Left renal cortex interstitium (tissue), 4 donors: Measurements from ENCODE around the gene MS4A2. TPM values are rescaled to one million over a fixed set of nuclear protein-coding genes. Genes with fewer than 3 reads are reported as not detected.

Source experiments
- polyA plus RNA-seq, 4 donors: library from polyadenylated mRNA; unstranded; fragments of 120-200 nt; gene quantifications; one replicate each; pipeline ENCODE4 v1.2.1, GENCODE V29; 2013; ENCODE audit not compliant: insufficient read length in 4 of 4

MS4A2 gene
- polyA plus RNA-seq, 4 donors, result 0.05 to 0.11 (median 0.09) TPM

Other genes starting within 250 kb of the MS4A2 start
- under 1 TPM in 2 of 4 donors, not detected in 2; 0.11 to 0.21 TPM for gene CBLIF, start 243.2 kb upstream of the MS4A2 start, polyA plus RNA-seq
- under 1 TPM in 1 of 4 donors, not detected in 3; 0.30 TPM for gene TCN1, start 222.2 kb upstream of the MS4A2 start, polyA plus RNA-seq
- under 1 TPM in 2 of 4 donors, not detected in 2; 0.18 to 0.21 TPM for gene OOSP3, start 209.9 kb upstream of the MS4A2 start, polyA plus RNA-seq
- under 1 TPM in 2 of 4 donors, not detected in 2; 0.31 to 0.33 TPM for gene OOSP1, start 150.2 kb upstream of the MS4A2 start, polyA plus RNA-seq
- under 1 TPM in 1 of 4 donors, not detected in 3; 0.27 TPM for gene OOSP4A, start 124.6 kb upstream of the MS4A2 start, polyA plus RNA-seq
- not detected for gene OOSP4B, start 71.5 kb upstream of the MS4A2 start, polyA plus RNA-seq
- gene OOSP2, start 48.3 kb upstream of the MS4A2 start, polyA plus RNA-seq, result not detected
- 1 to 10 TPM in 1 of 4 donors, under 1 TPM in 3; 0.19 to 1.1 (median 0.66) TPM for gene MS4A3, start 32.0 kb upstream of the MS4A2 start, polyA plus RNA-seq
- 10 to 100 TPM; 10.8 to 20.2 (median 15.0) TPM for gene MS4A6A, start 94.4 kb downstream of the MS4A2 start, polyA plus RNA-seq
- gene MS4A4E, start 154.5 kb downstream of the MS4A2 start, polyA plus RNA-seq, result 1 to 10 TPM in 2 of 4 donors, under 1 TPM in 2; 0.92 to 1.4 (median 1.0) TPM
- gene MS4A4A, start 192.0 kb downstream of the MS4A2 start, polyA plus RNA-seq, result 1 to 10 TPM; 4.6 to 7.8 (median 6.3) TPM
- gene MS4A6E, start 238.6 kb downstream of the MS4A2 start, polyA plus RNA-seq, result not detected